HCT116 (cell line): ENCODE data around the gene GIPC3. TPM values are rescaled to one million over a fixed set of nuclear protein-coding genes. Genes with fewer than 3 reads are reported as not detected.

Experiments used
- ATAC-seq: fragments of 200-7000 bp; cut with Tn5 transposase; 2 replicates; pipeline ENCODE4 v1.9.1; 2020; ENCODE audit warnings: mild to moderate bottlenecking, moderate library complexity
- BruUV-seq: library from RNA; stranded (reverse); fragments of 400-500 nt; replicated peaks from 2 replicates; lab custom pipeline; 2021; lab: Mats Ljungman, UMichigan
- CTCF ChIA-PET: fragments of 300-600 bp; sonication (Branson Sonifier 250); formaldehyde crosslinking; loops from one replicate; lab custom pipeline; 2021; ENCODE audit warnings: antibody characterized with exemption; lab: Charles Lee
- POLR2A ChIA-PET: fragments of 300-600, 350-600 bp; sonication (Branson Sonifier 250); formaldehyde crosslinking; loops from one replicate; lab custom pipeline; 2021; ENCODE audit warnings: antibody characterized with exemption; lab: Charles Lee
- RAD21 ChIA-PET, 2 experiments: fragments of 300-600 bp; sonication (Branson Sonifier 250); formaldehyde crosslinking; loops; one replicate each; lab custom pipeline; 2023; ENCODE audit warnings: low total read pairs in 2 of 2; ENCODE audit not compliant: uncharacterized antibody in 2 of 2, unreplicated experiment in 2 of 2, low non-redundant PET in 1 of 2; lab: Charles Lee
- DNase-seq: peaks from one replicate; pipeline ENCODE4 v3.0.0-alpha.2; 2010; ENCODE audit warnings: low read depth, low spot score
- H2AFZ ChIP-seq: fragments of 200-600 bp; shearing (Covaris generic), sonication (generic); 2 replicates; pipeline ENCODE4 v1.6.1; 2017; ENCODE audit warnings: low read depth, mixed run types, mixed read lengths, antibody characterized with exemption, low read length; ENCODE audit not compliant: poor library complexity, severe bottlenecking
- H3K27ac ChIP-seq: 2 replicates; pipeline ENCODE4 v1.5.1; 2012; ENCODE audit warnings: low read depth, low read length
- H3K27me3 ChIP-seq: fragments of 200-600 bp; sonication (generic); 2 replicates; pipeline ENCODE4 v1.6.1; 2016; ENCODE audit warnings: mixed run types, low read length, mixed read lengths; ENCODE audit not compliant: insufficient read depth
- H3K36me3 ChIP-seq, 2 experiments: fragments of 200-500 bp in 1 of 2; fragments of 200-600 bp in 1 of 2; sonication (Bioruptor generic) in 1 of 2; sonication (generic) in 1 of 2; 2 replicates each; pipeline versions ENCODE4 v1.5.1 to v1.6.1; 2014 to 2016; ENCODE audit warnings: low read length in 2 of 2, inconsistent platforms in 1 of 2, mixed read lengths in 1 of 2, mixed run types in 1 of 2; ENCODE audit not compliant: insufficient read depth in 2 of 2, control insufficient read depth in 1 of 2
- H3K4me1 ChIP-seq, 2 experiments: fragments of 200-600 bp in 1 of 2; sonication (generic) in 1 of 2; 2 replicates each; pipeline versions ENCODE4 v1.5.1 to v1.6.1; 2012 to 2017; ENCODE audit warnings: low read length in 2 of 2, inconsistent platforms in 1 of 2, mild to moderate bottlenecking in 1 of 2, mixed read lengths in 1 of 2, mixed run types in 1 of 2, moderate library complexity in 1 of 2; ENCODE audit not compliant: insufficient read depth in 2 of 2, control insufficient read depth in 1 of 2
- H3K4me2 ChIP-seq: fragments of 200-600 bp; sonication (generic); 2 replicates; pipeline ENCODE4 v1.6.1; 2017; ENCODE audit warnings: mixed run types, low read length, mixed read lengths
- H3K4me3 ChIP-seq, 2 experiments: fragments of 200-600 bp in 1 of 2; sonication (generic) in 1 of 2; replicated peaks in 1 of 2; 2 replicates each; pipeline ENCODE4 v1.5.1; 2011 to 2016; ENCODE audit warnings: low read length in 2 of 2, control low read depth in 1 of 2, low read depth in 1 of 2, mild to moderate bottlenecking in 1 of 2, mixed read lengths in 1 of 2, mixed run types in 1 of 2
- H3K79me2 ChIP-seq: fragments of 200-600 bp; sonication (generic); 2 replicates; pipeline ENCODE4 v1.6.1; 2017; ENCODE audit warnings: mild to moderate bottlenecking, mixed run types, low read length, moderate library complexity, mixed read lengths; ENCODE audit not compliant: insufficient read depth
- H3K9ac ChIP-seq: fragments of 200-600 bp; sonication (generic); 2 replicates; pipeline ENCODE4 v1.6.1; 2016; ENCODE audit warnings: low read length, mixed read lengths
- H3K9me2 ChIP-seq: fragments of 200-600 bp; sonication (generic), shearing (Covaris generic); 2 replicates; pipeline ENCODE4 v1.6.1; 2017; ENCODE audit warnings: mixed run types, mild to moderate bottlenecking, moderate library complexity; ENCODE audit not compliant: insufficient read depth
- H3K9me3 ChIP-seq, 2 experiments: fragments of 200-500 bp in 1 of 2; fragments of 200-600 bp in 1 of 2; sonication (Bioruptor generic) in 1 of 2; sonication (generic) in 1 of 2; 2 replicates each; pipeline ENCODE4 v1.6.1; 2014 to 2017; ENCODE audit warnings: low read length in 2 of 2, mixed read lengths in 2 of 2, inconsistent platforms in 1 of 2, low read depth in 1 of 2, mild to moderate bottlenecking in 1 of 2, mixed run types in 1 of 2, moderate library complexity in 1 of 2; ENCODE audit not compliant: control insufficient read depth in 1 of 2, insufficient read depth in 1 of 2
- H4K20me1 ChIP-seq: fragments of 200-600 bp; sonication (generic), shearing (Covaris generic); 2 replicates; pipeline ENCODE4 v1.6.1; 2017; ENCODE audit warnings: mixed run types, mild to moderate bottlenecking, moderate library complexity; ENCODE audit not compliant: insufficient read depth
- CBX3 ChIP-seq: IDR thresholded peaks from 2 replicates; pipeline ENCODE4 v1.6.1; 2012; ENCODE audit warnings: low read depth
- CEBPB ChIP-seq: IDR thresholded peaks from 2 replicates; pipeline ENCODE4 v1.6.1; 2012; ENCODE audit warnings: low read depth
- CTCF ChIP-seq, 3 experiments: fragments of 200-600 bp in 1 of 3; sonication (generic) in 1 of 3; IDR thresholded peaks in 2 of 3; conservative IDR thresholded peaks in 1 of 3; 2 replicates each; pipeline ENCODE4 v1.5.1; 2012 to 2017; ENCODE audit warnings: low read depth in 2 of 3, low read length in 2 of 3, antibody characterized with exemption in 1 of 3, borderline replicate concordance in 1 of 3, control low read depth in 1 of 3, mild to moderate bottlenecking in 1 of 3, mixed read lengths in 1 of 3, mixed run types in 1 of 3, moderate library complexity in 1 of 3; ENCODE audit not compliant: insufficient read depth in 1 of 3
- EGR1 ChIP-seq: IDR thresholded peaks from 2 replicates; pipeline ENCODE4 v1.6.1; 2012; ENCODE audit warnings: low read depth
- FOSL1 ChIP-seq: IDR thresholded peaks from 2 replicates; pipeline ENCODE4 v1.6.1; 2012; ENCODE audit warnings: low read depth
- POLR2A ChIP-seq: IDR thresholded peaks from 2 replicates; pipeline ENCODE4 v1.7.0; 2011; ENCODE audit warnings: borderline replicate concordance; ENCODE audit not compliant: insufficient read depth, insufficient read length; ENCODE audit errors: extremely low read depth
- POLR2AphosphoS5 ChIP-seq: IDR thresholded peaks from 2 replicates; pipeline ENCODE4 v1.6.1; 2011; ENCODE audit warnings: mild to moderate bottlenecking, low read depth, low read length, moderate library complexity
- REST ChIP-seq: IDR thresholded peaks from 2 replicates; pipeline ENCODE4 v1.6.1; 2012; ENCODE audit warnings: low read depth
- SRF ChIP-seq: IDR thresholded peaks from 2 replicates; pipeline ENCODE4 v1.6.1; 2012; ENCODE audit warnings: low read depth
- TCF7L2 ChIP-seq: IDR thresholded peaks from 2 replicates; pipeline ENCODE4 v1.7.0; 2011; ENCODE audit warnings: borderline replicate concordance, inconsistent platforms; ENCODE audit not compliant: insufficient read depth, insufficient read length; ENCODE audit errors: extremely low read depth
- ZFX ChIP-seq: fragments of 450-650 bp; IDR thresholded peaks from 2 replicates; pipeline ENCODE4 v1.6.1; 2017
- intact Hi-C: fragments of 100-400 bp; cut with micrococcal nuclease; formaldehyde crosslinking; loops from 2 replicates; pipeline ENCODE4 v1.10.0; 2022
- total RNA-seq: library from RNA; stranded (reverse); gene quantifications from one replicate; pipeline ENCODE4 v1.2.1, GENCODE V29; 2021; ENCODE audit not compliant: unreplicated experiment

Gene GIPC3
- total RNA-seq, 1 experiment from 2014 or later, result not detected

- H3K36me3 ChIP-seq, result peaks cover 0 to 11% of the 10 kb centered on the region in 2 experiments; a peak in 1 of 4 replicates
- H3K79me2 ChIP-seq, result peaks cover 52% of the 10 kb centered on the region
- TF ChIP-seq TCF7L2 (no peak), POLR2AphosphoS5 (no peak), CEBPB (no peak), CBX3 (no peak), EGR1 (no peak)
- TF ChIP-seq, all 23 proteins: peak for 0
- ATAC-seq, result no peak
- Histone ChIP-seq H3K9me3 (no peaks in the 10 kb centered on the region), H3K4me3 (peak overlapping the region; percentile 95 to 99), H3K4me1 (peaks cover 17 to 55% of the 10 kb centered on the region in 2 experiments), H3K27me3 (no peaks in the 10 kb centered on the region), H3K27ac (peak overlapping the region; percentile 95), H4K20me1 (peaks cover 8% of the 10 kb centered on the region; the same call in 1 of the 2 replicates), H3K4me2 (peak overlapping the region; percentile 97), H3K9ac (peak overlapping the region; percentile 95), H2AFZ (no peak overlapping the region), H3K9me2 (no peaks in the 10 kb centered on the region)
- DNase-seq, result no peak
- ChIA-PET POLR2A (interaction anchor here (1.4 kb wide), 1 partner anchor 21 kb away, joined by 3 read pairs; no protein-coding TSS in a partner anchor), RAD21 (no interaction called here), CTCF (no interaction called here)
- no TSS peak for BruUV-seq
- intact Hi-C loops, result no loop called here
Measured at GRCh38 chr19:3556423-3556977, 28.8 kb upstream of the GIPC3 start.

GRCh38 chr19:3556978-3557460 is 28.3 kb upstream of the GIPC3 start:
- H3K9ac ChIP-seq, result peak overlapping the region; percentile 95
- RAD21 ChIA-PET, result no interaction called here
- no peaks in the 10 kb centered on the region for H3K9me3 ChIP-seq
- H3K4me2 ChIP-seq, result peak overlapping the region; percentile 97
- no TSS peak for BruUV-seq
- H3K36me3 ChIP-seq, result peaks cover 0 to 11% of the 10 kb centered on the region in 2 experiments; a peak in 1 of 4 replicates
- peaks cover 8% of the 10 kb centered on the region; the same call in 1 of the 2 replicates for H4K20me1 ChIP-seq
- H3K27me3 ChIP-seq, result no peaks in the 10 kb centered on the region
- H3K4me1 ChIP-seq, result peaks cover 22 to 60% of the 10 kb centered on the region in 2 experiments
- peak overlapping the region; percentile 95 to 99 for H3K4me3 ChIP-seq
- no peak for DNase-seq
- TF ChIP-seq FOSL1 (no peak), REST (no peak), POLR2A (no peak), CTCF (IDR thresholded peaks at IDR 0.05 in 2 of 3, conservative IDR thresholded peaks at IDR 0.05 in 1 of 3; ENCODE audit: borderline replicate concordance in 1 of 3, insufficient read depth in 1 of 3, low read depth in 2 of 3, low read length in 2 of 3) (0 out of 6 replicates have a peak, but pooled peaks of 1 of the 3 experiments have one; percentile 12), POLR2AphosphoS5 (no peak), EGR1 (no peak), SRF (no peak), TCF7L2 (no peak), ZFX (peak; percentile 66; the same call in 1 of the 2 replicates)
- TF ChIP-seq, all 23 proteins: peak for 2
- intact Hi-C loops, result no loop called here
- H3K27ac ChIP-seq, result peak overlapping the region; percentile 95
- no peaks in the 10 kb centered on the region for H3K9me2 ChIP-seq
- POLR2A ChIA-PET, result interaction anchor here (1.4 kb wide), 1 partner anchor 21 kb away, joined by 3 read pairs; no protein-coding TSS in a partner anchor
- peak; percentile 31 for ATAC-seq
- CTCF ChIA-PET, result interaction anchor here (1.3 kb wide), 1 partner anchor 12 kb away, joined by 3 read pairs; no protein-coding TSS in a partner anchor
- no peak overlapping the region for H2AFZ ChIP-seq
- peaks cover 47% of the 10 kb centered on the region for H3K79me2 ChIP-seq
